NCI-H2081 (cell line): Measurements from ENCODE around the gene SYCN.

Experiments used
- DNase-seq, 2 experiments: peaks; one replicate each; lab custom pipeline; 2025; lab: John Stamatoyannopoulos, UW

SYCN gene

DNA sequence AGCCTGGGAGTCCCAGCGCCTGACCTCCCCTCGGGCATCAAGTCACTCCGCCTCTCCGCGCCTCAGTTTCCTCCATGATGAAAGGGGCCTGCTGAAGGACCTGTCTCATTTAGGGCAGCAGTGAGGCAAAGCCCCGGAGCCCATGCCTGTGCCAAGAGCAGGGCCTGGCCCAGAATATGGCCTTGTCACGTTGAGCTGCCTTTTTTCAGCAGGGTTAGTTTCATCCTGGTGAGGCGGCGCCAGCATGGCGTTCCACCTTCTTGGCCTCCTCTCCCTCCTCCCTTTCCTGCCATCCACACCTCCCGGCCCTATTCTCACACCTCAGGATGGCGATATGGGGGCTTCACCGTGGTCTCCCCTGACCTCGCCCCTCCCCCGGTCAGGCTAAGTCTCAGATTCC, 48.3 kb downstream of the SYCN start:
- DNase-seq = no peak

DNA sequence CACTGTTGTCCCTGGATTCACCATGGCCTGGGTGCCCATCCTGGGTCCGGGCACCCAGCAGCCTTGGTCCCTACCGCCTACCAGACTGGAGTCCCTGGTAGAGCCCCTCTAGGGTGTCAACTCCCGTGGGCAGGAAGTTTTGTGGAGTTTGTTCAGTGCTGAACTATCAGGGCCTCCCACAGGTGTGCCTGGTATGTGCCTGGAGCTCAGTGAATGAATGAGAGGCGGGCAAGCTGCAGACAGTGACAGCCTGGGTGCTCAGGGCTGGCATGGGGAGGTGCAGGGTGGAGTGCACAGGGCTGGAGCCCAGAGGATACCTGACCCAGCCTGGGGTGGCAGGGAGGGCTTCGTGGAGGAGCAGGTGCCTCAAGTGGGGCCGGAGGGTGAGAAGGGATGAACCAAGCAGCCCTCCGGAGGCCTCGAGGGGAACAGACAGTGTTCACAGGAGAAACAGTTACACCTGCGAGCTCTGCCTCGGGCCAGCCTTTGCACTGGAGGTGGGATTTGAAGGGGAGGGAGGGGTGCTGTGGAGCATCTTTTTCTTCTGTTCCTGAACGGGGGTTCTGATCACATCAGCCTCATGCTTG, 48.9 kb downstream of the SYCN start:
- no peak for DNase-seq

DNA sequence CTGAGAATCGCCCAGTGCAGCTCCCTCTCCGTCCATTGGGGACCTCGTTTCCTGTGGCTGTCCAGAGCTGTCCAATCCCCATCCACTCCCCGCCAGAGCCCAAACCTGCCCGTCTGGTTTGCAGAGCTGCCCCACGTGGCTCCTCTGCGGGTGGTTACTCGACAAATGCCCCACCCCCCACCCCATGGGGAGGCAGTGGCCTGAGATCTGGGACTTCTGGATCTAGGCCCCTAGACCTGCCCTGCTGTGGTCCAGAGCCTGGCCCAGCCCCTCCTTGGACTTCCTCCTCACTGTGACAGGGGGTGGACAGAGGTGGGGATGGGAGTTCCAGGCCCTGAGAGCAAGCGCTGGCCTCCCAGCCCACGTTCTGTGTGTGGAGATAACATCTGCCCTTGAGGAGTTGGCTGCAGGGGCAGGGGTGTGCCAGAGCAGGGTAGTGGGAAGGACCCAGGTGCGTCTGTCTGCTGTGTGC, 49.4 kb downstream of the SYCN start:
- no peak for DNase-seq

DNA sequence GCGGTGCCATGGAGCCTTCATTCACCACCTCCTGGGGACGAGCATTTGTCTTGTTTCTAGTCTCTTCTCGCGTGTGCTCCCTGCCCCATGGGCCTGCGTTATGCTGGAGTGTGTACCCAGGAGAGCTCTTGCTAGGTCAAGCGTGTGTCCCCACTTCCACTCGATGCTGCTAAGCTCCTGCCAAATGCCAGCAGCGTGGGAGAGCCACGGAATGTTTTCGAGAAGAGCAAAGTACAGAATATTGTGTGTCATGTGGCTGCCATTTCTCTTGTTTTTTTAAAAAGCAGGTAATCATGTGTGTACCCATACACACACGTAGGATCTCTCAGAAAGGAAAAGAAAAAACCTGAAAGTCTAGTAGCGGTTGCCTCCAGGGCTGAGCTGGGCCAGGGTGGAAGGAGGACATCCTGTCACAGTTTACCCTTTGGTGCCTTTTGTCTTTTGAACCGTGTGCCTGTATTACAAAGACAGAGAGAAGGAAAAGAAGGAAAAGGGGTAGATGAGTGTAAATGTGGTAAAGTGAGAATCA, 49.9 kb downstream of the SYCN start:
- DNase-seq = no peak
